Naive thymus-derived CD8-positive, alpha-beta T cell (primary cell): Measurements from ENCODE around the gene HHIPL1. TPM values are rescaled to one million over a fixed set of nuclear protein-coding genes. Genes with fewer than 3 reads are reported as not detected.
"Not testable (repeated sequence)": the region's sequence is repeated elsewhere in the genome, so short reads cannot be mapped to it uniquely, and the experiment has no call there.

Experiments used
- ATAC-seq, 2 donors: fragments of 150-1000 bp; cut with Tn5 transposase in 1 of 2; sonication (Bioruptor Pico), chemical (Tn5 transposase) in 1 of 2; 1 replicate in 1 of 2; 2 replicates in 1 of 2; pipeline ENCODE4 v1.10.0; 2021; ENCODE audit warnings: mild to moderate bottlenecking in 2 of 2, moderate library complexity in 2 of 2
- POLR2A ChIA-PET: fragments of 350-600 bp; sonication (Branson Sonifier 250); formaldehyde crosslinking; loops from one replicate; lab custom pipeline; 2021; ENCODE audit warnings: antibody characterized with exemption; lab: Charles Lee
- DNase-seq, 10 donors: peaks; one replicate each; pipeline versions ENCODE4 v3.0.0 to v3.0.0-alpha.2; 2020 to 2022
- H3K27ac Mint-ChIP-seq, 10 donors: one replicate each; pipeline ENCODE4 v1.8.0; 2020 to 2022; ENCODE audit warnings: mild to moderate bottlenecking in 10 of 10, mixed read lengths in 10 of 10, moderate library complexity in 4 of 10, inconsistent platforms in 1 of 10
- H3K27me3 Mint-ChIP-seq, 5 donors: one replicate each; pipeline ENCODE4 v1.8.0; 2021 to 2022; ENCODE audit warnings: mixed read lengths in 5 of 5
- H3K36me3 Mint-ChIP-seq, 3 donors: one replicate each; pipeline ENCODE4 v1.8.0; 2020 to 2022; ENCODE audit warnings: mixed read lengths in 3 of 3, mild to moderate bottlenecking in 2 of 3, inconsistent platforms in 1 of 3
- H3K4me1 Mint-ChIP-seq, 4 donors: one replicate each; pipeline ENCODE4 v1.8.0; 2021 to 2022; ENCODE audit warnings: mixed read lengths in 4 of 4
- H3K4me3 Mint-ChIP-seq, 10 donors: one replicate each; pipeline ENCODE4 v1.8.0; 2020 to 2022; ENCODE audit warnings: mild to moderate bottlenecking in 10 of 10, mixed read lengths in 10 of 10, moderate library complexity in 6 of 10, inconsistent platforms in 1 of 10
- H3K9me3 Mint-ChIP-seq, 9 donors: one replicate each; pipeline ENCODE4 v1.8.0; 2020 to 2022; ENCODE audit warnings: mixed read lengths in 9 of 9, mild to moderate bottlenecking in 3 of 9, inconsistent platforms in 1 of 9, moderate library complexity in 1 of 9
- polyA plus RNA-seq, 3 donors: library from polyadenylated mRNA; unstranded; fragments of 300-500 nt; fragmentation: Illumina TruSeq; gene quantifications; one replicate each; pipeline ENCODE4 v1.2.3, GENCODE V29; 2021
- total RNA-seq, 8 experiments: library from RNA in 2 of 8; stranded (reverse) in 2 of 8; gene quantifications; one replicate each; pipeline ENCODE4 v1.2.3 and lab custom pipeline; 2021 to 2026

Gene HHIPL1
- total and polyA plus RNA-seq, 5 experiments from 2014 or later = 0.34 to 0.36 TPM; not detected in 3

GRCh38 chr14:99628887-99629618 lies 15.9 kb upstream of the HHIPL1 start:
- POLR2A ChIA-PET = no interaction called here
- Mint-ChIP-seq H3K36me3 (no peaks in the 10 kb centered on the region), H3K4me3 (no peak overlapping the region), H3K27ac (peak overlapping the region in 1 of 10 donors; percentile 53), H3K4me1 (peaks cover 0 to 5% (median 2%) of the 10 kb centered on the region in 4 donors), H3K27me3 (peaks cover 15 to 37% (median 18%) of the 10 kb centered on the region in 5 donors), H3K9me3 (no peaks in the 10 kb centered on the region)
- peak; percentile 23 to 76 (median 50) for DNase-seq
- peak; percentile 83 to 86 for ATAC-seq

- H3K27me3 Mint-ChIP-seq = peaks cover 11 to 34% (median 14%) of the 10 kb centered on the region in 5 donors
- POLR2A ChIA-PET = no interaction called here
- no peak overlapping the region for H3K27ac Mint-ChIP-seq
- peaks cover 0 to 5% (median 2%) of the 10 kb centered on the region in 4 donors for H3K4me1 Mint-ChIP-seq
- no peak overlapping the region for H3K4me3 Mint-ChIP-seq
- H3K36me3 Mint-ChIP-seq = no peaks in the 10 kb centered on the region
- no peaks in the 10 kb centered on the region for H3K9me3 Mint-ChIP-seq
- DNase-seq (no peak), ATAC-seq (no peak)
Observed at GRCh38 chr14:99630202-99630601, 14.7 kb upstream of the HHIPL1 start.

GRCh38 chr14:99632410-99633035 lies 12.4 kb upstream of the HHIPL1 start:
- no peak overlapping the region for H3K4me3 Mint-ChIP-seq
- DNase-seq (no peak), ATAC-seq (no peak)
- H3K27me3 Mint-ChIP-seq = peaks cover 3 to 17% (median 5%) of the 10 kb centered on the region in 5 donors
- no peak overlapping the region for H3K27ac Mint-ChIP-seq
- POLR2A ChIA-PET = no interaction called here
- H3K9me3 Mint-ChIP-seq = no peaks in the 10 kb centered on the region
- no peaks in the 10 kb centered on the region for H3K36me3 Mint-ChIP-seq
- H3K4me1 Mint-ChIP-seq = peaks cover 0 to 5% (median 3%) of the 10 kb centered on the region in 4 donors

DNA sequence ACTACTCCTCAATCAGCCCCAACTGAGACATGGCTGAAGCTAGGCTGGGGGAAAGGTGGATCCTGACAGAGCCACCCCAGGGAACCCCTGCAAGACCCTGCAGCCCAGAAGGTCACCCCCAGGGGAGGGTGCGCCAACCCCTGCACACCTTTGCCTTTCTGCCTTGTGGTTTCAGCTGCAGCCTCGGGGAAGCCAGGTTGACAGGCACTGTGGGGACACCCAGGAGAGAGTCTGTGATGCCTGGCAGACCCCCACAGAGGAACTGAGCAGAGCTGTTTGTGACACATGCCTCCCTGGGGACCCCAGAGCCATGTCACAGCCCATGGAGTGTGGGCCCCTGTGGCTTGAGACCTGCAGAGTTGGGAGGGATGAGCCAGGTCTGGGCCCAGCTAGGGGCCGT lies 11.8 kb upstream of the HHIPL1 start:
- Mint-ChIP-seq H3K27ac (peak overlapping the region in 1 of 10 donors; percentile 33), H3K4me3 (no peak overlapping the region), H3K4me1 (peaks cover 0 to 5% (median 3%) of the 10 kb centered on the region in 4 donors), H3K9me3 (no peaks in the 10 kb centered on the region), H3K27me3 (peaks cover 3 to 11% (median 5%) of the 10 kb centered on the region in 5 donors), H3K36me3 (no peaks in the 10 kb centered on the region)
- POLR2A ChIA-PET = no interaction called here
- DNase-seq (no peak), ATAC-seq (no peak)

GRCh38 chr14:99633918-99634317 lies 11.0 kb upstream of the HHIPL1 start:
- Mint-ChIP-seq H3K36me3 (no peaks in the 10 kb centered on the region), H3K27ac (no peak overlapping the region), H3K4me1 (peaks cover 0 to 4% (median 2%) of the 10 kb centered on the region in 4 donors), H3K4me3 (no peak overlapping the region), H3K27me3 (peaks cover 2 to 11% (median 5%) of the 10 kb centered on the region in 5 donors), H3K9me3 (no peaks in the 10 kb centered on the region)
- no peak for ATAC-seq
- POLR2A ChIA-PET = no interaction called here
- no peak for DNase-seq

DNA sequence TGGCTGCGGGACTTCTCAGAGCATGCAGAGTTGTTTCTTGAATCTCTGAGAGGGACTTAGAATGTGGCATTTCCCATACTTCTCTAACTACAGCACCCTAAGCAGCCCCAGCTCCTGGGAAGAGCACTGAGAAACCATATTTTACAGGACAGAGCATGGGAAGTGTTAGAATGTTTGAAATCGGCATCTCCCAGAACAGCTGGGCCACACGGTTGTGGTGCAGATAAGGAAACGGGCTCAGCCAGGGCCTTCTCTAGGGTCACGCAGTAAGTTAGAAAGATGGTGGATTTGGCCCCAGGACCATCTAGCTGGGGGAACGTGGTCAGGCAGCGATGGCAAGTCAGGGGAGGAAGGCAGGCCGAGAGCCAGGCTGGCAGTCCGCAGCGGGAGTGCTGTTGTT lies 10.5 kb upstream of the HHIPL1 start:
- ATAC-seq = no peak
- Mint-ChIP-seq H3K4me1 (peaks cover 0 to 2% (median 0%) of the 10 kb centered on the region in 4 donors), H3K9me3 (no peaks in the 10 kb centered on the region), H3K27me3 (peaks cover 0 to 11% (median 3%) of the 10 kb centered on the region in 5 donors), H3K36me3 (no peaks in the 10 kb centered on the region), H3K4me3 (no peak overlapping the region), H3K27ac (no peak overlapping the region)
- DNase-seq = no peak
- POLR2A ChIA-PET = no interaction called here

DNA sequence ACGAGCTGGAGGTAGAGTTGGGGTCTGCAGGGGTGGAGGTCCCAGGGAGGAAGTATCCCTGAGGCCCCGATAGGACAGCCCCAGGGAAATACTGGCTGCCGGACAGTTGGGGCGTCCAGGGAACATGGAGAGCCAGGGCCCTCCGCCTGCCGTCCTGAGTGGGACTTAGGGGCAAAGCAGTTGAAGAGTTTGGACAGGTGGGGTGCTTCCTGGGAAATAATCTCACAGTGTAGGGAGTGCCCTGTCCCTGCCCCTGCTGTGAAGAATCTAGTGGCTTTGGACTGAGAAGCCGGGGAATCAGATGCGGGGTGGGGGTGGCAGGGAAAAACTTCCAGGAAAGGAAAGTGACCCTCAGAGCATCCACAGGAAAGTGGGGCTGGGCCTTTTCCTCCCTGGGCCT lies 9.8 kb upstream of the HHIPL1 start:
- H3K4me3 Mint-ChIP-seq = no peak overlapping the region
- DNase-seq = no peak
- no peaks in the 10 kb centered on the region for H3K36me3 Mint-ChIP-seq
- POLR2A ChIA-PET = no interaction called here
- no peaks in the 10 kb centered on the region for H3K9me3 Mint-ChIP-seq
- H3K4me1 Mint-ChIP-seq = peaks cover 0 to 2% (median 0%) of the 10 kb centered on the region in 4 donors
- peaks cover 0 to 11% (median 3%) of the 10 kb centered on the region in 5 donors for H3K27me3 Mint-ChIP-seq
- no peak for ATAC-seq
- peak overlapping the region in 1 of 10 donors; percentile 24 for H3K27ac Mint-ChIP-seq

DNA sequence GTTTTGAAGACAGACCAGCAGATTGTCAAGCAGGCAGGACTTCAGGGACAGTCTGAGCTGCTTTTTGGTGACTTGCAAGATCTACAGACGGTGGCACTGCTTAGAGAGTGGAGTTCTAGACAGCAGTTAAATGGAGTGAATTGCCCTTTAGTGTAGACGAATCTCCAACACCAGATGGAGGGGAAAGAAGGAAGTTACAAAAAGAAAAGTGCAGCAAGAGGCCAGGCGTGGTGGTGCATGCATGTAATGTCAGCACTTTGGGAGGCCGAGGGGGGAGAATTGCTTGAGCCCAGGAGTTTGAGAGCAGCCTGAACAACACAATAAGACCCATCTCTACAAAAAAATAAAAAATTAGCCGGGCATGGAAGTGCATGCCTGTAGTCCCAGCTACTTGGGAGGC lies 8.4 kb upstream of the HHIPL1 start:
- Mint-ChIP-seq H3K9me3 (no peaks in the 10 kb centered on the region), H3K4me1 (peaks cover 0 to 2% (median 0%) of the 10 kb centered on the region in 4 donors), H3K4me3 (no peak overlapping the region), H3K36me3 (no peaks in the 10 kb centered on the region), H3K27me3 (peaks cover 0 to 11% (median 3%) of the 10 kb centered on the region in 5 donors), H3K27ac (no peak overlapping the region)
- POLR2A ChIA-PET = no interaction called here
- ATAC-seq (no peak), DNase-seq (no peak)

- peaks cover 0 to 2% (median 0%) of the 10 kb centered on the region in 4 donors for H3K4me1 Mint-ChIP-seq
- H3K27me3 Mint-ChIP-seq = peaks cover 0 to 10% (median 2%) of the 10 kb centered on the region in 5 donors
- DNase-seq (no peak), ATAC-seq (no peak)
- H3K4me3 Mint-ChIP-seq = no peak overlapping the region
- POLR2A ChIA-PET = no interaction called here
- H3K27ac Mint-ChIP-seq = no peak overlapping the region
- no peaks in the 10 kb centered on the region for H3K9me3 Mint-ChIP-seq
- no peaks in the 10 kb centered on the region for H3K36me3 Mint-ChIP-seq
Observed at GRCh38 chr14:99637624-99638023, 7.3 kb upstream of the HHIPL1 start.

DNA sequence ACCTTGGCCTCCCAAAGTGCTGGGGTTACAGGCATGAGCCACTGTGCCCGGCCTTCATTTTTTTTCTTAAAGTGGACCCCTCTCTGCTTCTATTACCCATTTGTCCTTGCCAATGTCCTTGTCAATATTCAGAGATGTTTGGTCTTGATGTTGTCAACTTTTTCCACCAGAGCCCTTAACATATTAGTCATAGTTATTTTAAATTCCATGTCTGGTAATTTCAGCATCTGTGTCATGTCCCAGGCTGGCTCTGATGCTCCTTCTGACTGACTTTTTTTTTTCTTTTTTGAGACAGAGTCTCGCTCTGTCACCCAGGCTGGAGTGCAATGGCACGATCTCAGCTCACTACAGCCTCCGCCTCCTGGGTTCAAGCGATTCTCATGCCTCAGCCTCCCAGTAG lies 2.2 kb upstream of the HHIPL1 start:
- H3K9me3 Mint-ChIP-seq, H3K27ac Mint-ChIP-seq, H3K36me3 Mint-ChIP-seq, DNase-seq, ATAC-seq, H3K4me1 Mint-ChIP-seq, H3K4me3 Mint-ChIP-seq, POLR2A ChIA-PET: not testable (repeated sequence)
- peaks cover 5 to 36% (median 14%) of the 10 kb centered on the region in 5 donors for H3K27me3 Mint-ChIP-seq

- H3K27me3 Mint-ChIP-seq = peaks cover 10 to 41% (median 19%) of the 10 kb centered on the region in 5 donors
- no peak for ATAC-seq
- H3K9me3 Mint-ChIP-seq = no peaks in the 10 kb centered on the region
- H3K36me3 Mint-ChIP-seq = no peaks in the 10 kb centered on the region
- POLR2A ChIA-PET = no interaction called here
- H3K4me3 Mint-ChIP-seq = no peak overlapping the region
- DNase-seq = no peak
- H3K27ac Mint-ChIP-seq = no peak overlapping the region
- H3K4me1 Mint-ChIP-seq = peaks cover 0 to 5% (median 1%) of the 10 kb centered on the region in 4 donors
Observed at GRCh38 chr14:99643343-99643742, 1.6 kb upstream of the HHIPL1 start.

GRCh38 chr14:99644035-99644587 lies 818 bp upstream of the HHIPL1 start:
- ATAC-seq (no peak), DNase-seq (no peak)
- H3K4me3 Mint-ChIP-seq = peak overlapping the region in 5 of 10 donors; percentile 22 to 69 (median 49)
- peaks cover 0 to 5% (median 2%) of the 10 kb centered on the region in 4 donors for H3K4me1 Mint-ChIP-seq
- no peaks in the 10 kb centered on the region for H3K9me3 Mint-ChIP-seq
- no peaks in the 10 kb centered on the region for H3K36me3 Mint-ChIP-seq
- POLR2A ChIA-PET = no interaction called here
- peak overlapping the region in 1 of 10 donors; percentile 54 for H3K27ac Mint-ChIP-seq
- H3K27me3 Mint-ChIP-seq = peaks cover 12 to 47% (median 22%) of the 10 kb centered on the region in 5 donors
